Stomach (tissue), 9 donors: Measurements from ENCODE around the gene KRT4. TPM values are rescaled to one million over a fixed set of nuclear protein-coding genes. Genes with fewer than 3 reads are reported as not detected.

Experiments
- DNase-seq, 2 donors: peaks; one replicate each; pipeline versions ENCODE4 v3.0.0 to v3.0.0-alpha.2; 2013 to 2019
- H3K27ac ChIP-seq, 5 donors: fragments of 200-600 bp in 4 of 5; sonication (generic) in 4 of 5; one replicate each; pipeline ENCODE4 v1.5.1; 2013 to 2019; ENCODE audit warnings: mild to moderate bottlenecking in 1 of 5, moderate library complexity in 1 of 5
- H3K27me3 ChIP-seq, 3 donors: fragments of 200-600 bp; sonication (generic); one replicate each; pipeline ENCODE4 v1.5.1; 2017 to 2019; ENCODE audit warnings: mixed run types in 1 of 3
- H3K36me3 ChIP-seq, 4 donors: fragments of 200-600 bp; sonication (generic); 1 replicate in 3 of 4; 2 replicates in 1 of 4; pipeline ENCODE4 v1.5.1; 2016 to 2019
- H3K4me1 ChIP-seq, 4 donors: fragments of 200-600 bp; sonication (generic); one replicate each; pipeline ENCODE4 v1.5.1; 2016 to 2019
- H3K4me3 ChIP-seq, 4 donors: fragments of 200-600 bp; sonication (generic) in 3 of 4; one replicate each; pipeline ENCODE4 v1.5.1; 2016 to 2019; ENCODE audit warnings: mild to moderate bottlenecking in 1 of 4
- H3K9me3 ChIP-seq, 4 donors: fragments of 200-600 bp; sonication (generic); one replicate each; pipeline ENCODE4 v1.5.1; 2016 to 2019
- EP300 ChIP-seq: sonication (generic); formaldehyde crosslinking; IDR thresholded peaks from one replicate; pipeline ENCODE4 v1.6.1; 2017; ENCODE audit warnings: antibody characterized with exemption
- POLR2A ChIP-seq, 4 donors: fragments of 450-650 bp; IDR thresholded peaks; one replicate each; pipeline ENCODE4 v1.6.1; 2016; ENCODE audit warnings: antibody characterized with exemption in 4 of 4, control low read depth in 2 of 4, mild to moderate bottlenecking in 1 of 4, moderate library complexity in 1 of 4
- POLR2AphosphoS5 ChIP-seq, 3 donors: sonication (generic); formaldehyde crosslinking; IDR thresholded peaks; one replicate each; pipeline ENCODE4 v1.6.1; 2016; ENCODE audit warnings: antibody characterized with exemption in 3 of 3
- WGBS, 5 donors: extraction: QIAGEN DNeasy Blood & Tissue Kit in 3 of 5; methylation state at CpG; one replicate each; pipeline versions ENCODE4 v1.1.5 to v1.1.7; 2013 to 2018; 5-methylcytosine and 5-hydroxymethylcytosine counted together
- intact Hi-C: fragments of 100-400 bp; cut with DNase I; formaldehyde crosslinking; loops from one replicate; pipeline ENCODE4 v1.15.1; 2023; ENCODE audit warnings: low total_unique reads
- polyA plus RNA-seq, 3 donors: library from polyadenylated mRNA; stranded (reverse); fragments of 200-250 nt; gene quantifications; one replicate each; pipeline ENCODE4 v1.2.3, GENCODE V29; 2013
- total RNA-seq, 5 donors: library from RNA; depleted of rRNA; stranded (reverse); fragments of >200 nt; gene quantifications; one replicate each; pipeline versions ENCODE4 v1.1.0 to v1.2.3, GENCODE V29; 2014 to 2016
- TF ChIP-seq, protein P1 (sequence below), 7 experiments: fragments of 450-650 bp in 4 of 7; fragments of 200-600 bp in 3 of 7; sonication (generic) in 3 of 7; IDR thresholded peaks; one replicate each; pipeline ENCODE4 v1.5.1; 2016 to 2019; ENCODE audit warnings: antibody characterized with exemption in 7 of 7, control low read depth in 2 of 7, mild to moderate bottlenecking in 1 of 7
- donor health status: healthy with polysubstance abuse.
- donor health status: Bipolar disorder and iron deficiency.
- donor health status: healthy.

The KRT4 gene
- total and polyA plus RNA-seq, 8 donors = 5.1 to 2,693 (median 11.2) TPM; not detected in 4

DNA sequence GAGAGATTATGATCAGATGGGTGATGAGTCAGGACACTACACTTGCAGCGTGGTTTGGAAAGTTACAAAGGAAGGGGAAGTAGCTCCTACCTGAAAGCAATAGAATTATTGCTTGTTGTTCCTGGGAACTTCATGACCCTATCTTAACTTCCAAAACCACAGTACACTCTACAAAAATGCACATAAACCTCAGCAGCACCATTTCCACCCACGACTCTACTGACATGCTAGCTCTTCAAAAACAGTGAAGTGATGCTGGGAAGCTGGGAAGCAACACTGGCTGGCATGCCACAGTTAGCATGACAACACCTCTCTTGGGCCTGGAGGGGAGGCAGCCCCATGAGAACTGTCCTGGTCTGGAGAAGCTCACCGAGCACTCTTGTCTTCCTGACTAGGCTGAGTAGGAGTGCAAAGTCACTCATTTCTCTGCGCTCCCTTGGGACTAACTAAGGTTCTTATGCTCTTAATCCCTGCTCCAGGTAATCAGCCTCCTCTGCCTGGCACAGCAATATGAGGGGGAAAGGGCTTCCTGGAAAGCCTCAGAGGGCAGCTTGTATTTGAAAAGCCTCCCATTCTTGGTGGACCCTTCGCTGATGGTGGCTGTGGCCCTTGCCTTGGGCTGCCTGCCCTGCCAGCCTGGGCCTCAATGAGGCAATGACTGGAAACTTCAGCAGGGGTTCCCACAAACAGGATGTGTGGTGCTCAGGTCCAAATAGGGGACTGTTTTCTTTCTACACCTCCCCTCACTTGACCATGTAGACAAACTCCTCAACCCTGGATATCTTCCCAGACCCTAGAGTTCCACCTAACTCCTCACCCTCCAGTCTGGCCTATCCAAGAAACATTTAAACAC lies 19.2 kb downstream of the KRT4 start:
- Histone ChIP-seq H3K27ac (no peak overlapping the region), H3K4me1 (peaks cover 0 to 9% (median 8%) of the 10 kb centered on the region in 4 donors), H3K9me3 (no peaks in the 10 kb centered on the region), H3K36me3 (no peaks in the 10 kb centered on the region), H3K27me3 (peaks cover 0 to 40% (median 17%) of the 10 kb centered on the region in 3 donors), H3K4me3 (no peak overlapping the region)
- TF ChIP-seq EP300 (no peak), POLR2A (IDR thresholded peaks at IDR 0.05) (no peak), POLR2AphosphoS5 (IDR thresholded peaks at IDR 0.05) (no peak)
- intact Hi-C loops = no loop called here
- WGBS, 5 donors = 83 to 92% (median 88%) methylated on average over 4 to 5 of the region's 5 CpGs
- no peak for DNase-seq

DNA sequence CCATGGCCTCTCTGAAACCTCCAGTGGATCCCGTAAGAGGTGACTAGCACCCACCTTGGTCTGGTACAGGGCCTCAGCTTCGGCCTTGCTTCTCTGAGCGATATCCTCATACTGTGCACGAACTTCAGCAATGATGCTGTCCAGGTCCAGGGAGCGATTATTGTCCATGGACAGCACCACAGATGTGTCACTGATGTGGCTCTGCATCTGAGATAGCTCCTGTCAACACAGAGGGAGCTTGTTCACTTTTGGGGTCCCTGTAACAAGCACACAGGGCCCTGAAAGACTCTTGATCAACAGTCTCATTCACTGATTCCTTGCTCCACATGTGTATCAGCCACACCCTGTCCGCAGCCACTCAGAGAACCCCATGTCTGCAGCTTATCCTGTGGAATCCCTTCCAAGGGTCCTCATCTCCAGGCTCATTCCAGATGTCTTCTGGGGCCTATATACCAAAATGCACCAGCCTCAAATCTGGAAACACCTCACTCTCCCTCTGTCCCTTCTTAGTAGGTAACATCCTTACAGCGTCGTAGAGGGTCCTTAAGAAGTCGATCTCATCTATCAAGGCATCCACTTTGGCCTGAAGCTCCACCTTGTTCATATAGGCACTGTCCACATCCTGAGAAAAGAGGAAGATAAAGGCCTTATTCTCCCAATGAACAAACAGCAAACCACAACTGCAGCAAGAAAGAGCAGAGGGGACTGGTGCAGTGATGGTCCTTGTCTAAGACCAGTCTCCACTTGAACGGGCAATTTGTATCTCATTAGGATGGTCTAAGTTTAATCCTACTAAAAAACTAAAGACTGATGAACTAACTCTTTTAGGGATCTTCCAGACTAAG lies 21.5 kb downstream of the KRT4 start:
- TF ChIP-seq, protein P1, sequence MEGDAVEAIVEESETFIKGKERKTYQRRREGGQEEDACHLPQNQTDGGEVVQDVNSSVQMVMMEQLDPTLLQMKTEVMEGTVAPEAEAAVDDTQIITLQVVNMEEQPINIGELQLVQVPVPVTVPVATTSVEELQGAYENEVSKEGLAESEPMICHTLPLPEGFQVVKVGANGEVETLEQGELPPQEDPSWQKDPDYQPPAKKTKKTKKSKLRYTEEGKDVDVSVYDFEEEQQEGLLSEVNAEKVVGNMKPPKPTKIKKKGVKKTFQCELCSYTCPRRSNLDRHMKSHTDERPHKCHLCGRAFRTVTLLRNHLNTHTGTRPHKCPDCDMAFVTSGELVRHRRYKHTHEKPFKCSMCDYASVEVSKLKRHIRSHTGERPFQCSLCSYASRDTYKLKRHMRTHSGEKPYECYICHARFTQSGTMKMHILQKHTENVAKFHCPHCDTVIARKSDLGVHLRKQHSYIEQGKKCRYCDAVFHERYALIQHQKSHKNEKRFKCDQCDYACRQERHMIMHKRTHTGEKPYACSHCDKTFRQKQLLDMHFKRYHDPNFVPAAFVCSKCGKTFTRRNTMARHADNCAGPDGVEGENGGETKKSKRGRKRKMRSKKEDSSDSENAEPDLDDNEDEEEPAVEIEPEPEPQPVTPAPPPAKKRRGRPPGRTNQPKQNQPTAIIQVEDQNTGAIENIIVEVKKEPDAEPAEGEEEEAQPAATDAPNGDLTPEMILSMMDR (IDR thresholded peaks at IDR 0.05) = no peak
- Histone ChIP-seq H3K27me3 (peaks cover 0 to 55% (median 31%) of the 10 kb centered on the region in 3 donors), H3K9me3 (no peaks in the 10 kb centered on the region), H3K36me3 (no peaks in the 10 kb centered on the region), H3K4me1 (peaks cover 0 to 11% (median 8%) of the 10 kb centered on the region in 4 donors), H3K4me3 (no peak overlapping the region), H3K27ac (no peak overlapping the region)
- intact Hi-C loops = no loop called here
- 81 to 90% (median 87%) methylated on average over 6 to 10 of the region's 10 CpGs for WGBS, 5 donors
- no peak for DNase-seq

DNA sequence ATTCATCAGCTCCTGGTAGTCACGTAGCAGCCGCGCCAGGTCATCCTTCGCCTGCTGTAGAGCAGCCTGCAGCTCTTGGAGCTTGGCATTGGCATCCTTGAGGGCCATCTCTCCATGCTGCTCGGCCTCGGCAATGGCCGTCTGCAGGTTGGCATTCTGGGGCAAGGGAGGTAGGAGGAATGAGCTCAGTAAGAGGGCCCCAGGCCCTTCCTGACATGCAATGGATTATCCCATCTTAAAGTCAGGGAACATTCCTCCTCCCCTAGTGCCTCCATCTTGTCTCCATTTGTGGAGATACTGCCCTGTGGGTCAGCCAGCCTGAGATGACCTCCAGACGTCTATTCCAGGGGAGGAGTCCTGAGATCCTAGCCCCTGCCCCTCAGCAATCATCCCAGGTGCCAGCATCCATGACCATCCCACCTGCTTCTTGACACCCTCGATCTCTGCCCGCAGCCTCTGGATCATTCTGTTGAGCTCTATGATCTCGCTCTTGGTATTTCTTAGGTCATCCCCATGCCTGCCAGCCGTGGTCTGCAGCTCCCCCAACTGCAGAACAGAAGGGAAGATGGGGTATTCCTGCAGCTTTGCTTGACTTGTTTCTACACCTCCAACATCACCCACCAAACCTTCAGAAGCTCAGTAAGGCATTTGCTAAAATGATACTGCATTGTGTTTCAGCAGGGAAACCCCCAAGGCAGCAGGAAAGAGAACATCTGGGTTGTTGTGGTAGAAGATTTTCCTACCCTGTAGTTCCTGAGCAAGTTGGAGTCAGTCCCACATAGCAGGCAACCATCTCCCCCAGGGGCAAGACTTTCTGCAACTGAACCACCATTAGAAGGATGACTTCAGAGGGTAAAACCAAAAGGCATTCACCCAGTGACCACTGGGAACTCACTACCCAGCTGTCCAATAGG lies 22.4 kb downstream of the KRT4 start:
- Histone ChIP-seq H3K4me3 (no peak overlapping the region), H3K27ac (no peak overlapping the region), H3K36me3 (no peaks in the 10 kb centered on the region), H3K4me1 (peaks cover 0 to 11% (median 8%) of the 10 kb centered on the region in 4 donors), H3K9me3 (no peaks in the 10 kb centered on the region), H3K27me3 (peaks cover 0 to 55% (median 31%) of the 10 kb centered on the region in 3 donors)
- intact Hi-C loops = no loop called here
- TF ChIP-seq POLR2AphosphoS5 (IDR thresholded peaks at IDR 0.05) (no peak), EP300 (no peak), POLR2A (IDR thresholded peaks at IDR 0.05) (no peak)
- TF ChIP-seq, protein P1 (IDR thresholded peaks at IDR 0.05) = no peak
- DNase-seq = no peak
- 81 to 95% (median 92%) methylated on average over 6 to 12 of the region's 12 CpGs for WGBS, 5 donors

DNA sequence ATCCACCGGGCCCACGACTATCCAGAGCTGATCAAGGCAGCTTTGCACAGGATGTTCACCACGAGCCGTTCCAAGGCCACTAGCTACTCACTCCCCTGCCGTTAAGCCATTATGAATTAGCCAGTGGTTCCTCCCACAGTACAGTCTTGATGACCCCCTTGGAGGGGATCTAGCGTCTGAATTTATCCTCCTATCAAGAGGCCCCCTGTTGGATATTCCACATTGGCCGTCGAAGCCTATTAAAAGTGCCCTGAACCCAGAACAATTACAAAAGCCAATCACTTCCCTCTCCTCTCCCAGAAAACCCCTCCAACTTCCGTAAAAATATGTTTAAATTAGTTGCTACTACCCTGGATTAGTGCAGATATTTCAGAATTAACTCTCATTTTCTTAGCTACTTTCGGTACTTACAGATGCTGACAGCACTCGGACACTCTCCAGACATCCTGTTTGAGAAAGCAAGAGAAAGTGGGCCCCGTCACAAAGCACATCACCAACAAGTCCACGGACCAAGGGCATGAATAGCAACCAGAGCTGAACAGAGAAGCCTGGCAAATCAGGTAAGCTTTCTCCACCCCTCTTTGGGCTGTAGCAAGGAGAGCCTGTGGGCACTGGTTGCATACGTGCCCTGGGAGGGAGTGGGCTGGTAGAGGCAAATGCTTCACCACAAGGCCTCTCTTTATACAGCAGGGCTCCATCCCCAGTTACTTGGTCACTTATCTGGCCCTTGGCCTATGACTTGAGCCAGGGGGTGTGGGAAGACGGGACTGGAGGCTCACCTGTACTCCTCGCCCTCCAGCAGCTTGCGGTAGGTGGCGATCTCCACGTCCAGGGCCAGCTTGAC lies 23.3 kb downstream of the KRT4 start:
- peaks cover 0 to 55% (median 31%) of the 10 kb centered on the region in 3 donors for H3K27me3 ChIP-seq
- DNase-seq = peak in 1 of 2 donors; percentile 45
- TF ChIP-seq POLR2A (IDR thresholded peaks at IDR 0.05) = no peak
- no peak for TF ChIP-seq POLR2AphosphoS5 (IDR thresholded peaks at IDR 0.05)
- TF ChIP-seq, protein P1 (IDR thresholded peaks at IDR 0.05) = no peak
- no peak for TF ChIP-seq EP300
- intact Hi-C loops = no loop called here
- WGBS, 5 donors = 58 to 71% (median 67%) methylated on average over 19 of the region's 19 CpGs
- no peaks in the 10 kb centered on the region for H3K36me3 ChIP-seq
- H3K9me3 ChIP-seq = no peaks in the 10 kb centered on the region
- H3K27ac ChIP-seq = no peak overlapping the region
- peak overlapping the region in 1 of 4 donors; percentile 8 for H3K4me3 ChIP-seq
- peaks cover 0 to 11% (median 8%) of the 10 kb centered on the region in 4 donors for H3K4me1 ChIP-seq
